Loucy (cell line): ENCODE measurements around the gene KRT13.

ENCODE experiments used
- H2AFZ ChIP-seq: fragments of 200-600 bp; sonication (generic); 2 replicates; pipeline ENCODE4 v1.6.0; 2016; ENCODE audit warnings: antibody characterized with exemption, mild to moderate bottlenecking, low read length, moderate library complexity
- H3F3A ChIP-seq: fragments of 200-600 bp; 2 replicates; pipeline ENCODE4 v1.6.0; 2016; ENCODE audit warnings: antibody characterized with exemption, low read depth, mild to moderate bottlenecking
- H3K27me3 ChIP-seq: fragments of 200-600 bp; sonication (generic); 2 replicates; pipeline ENCODE4 v1.6.1; 2014; ENCODE audit warnings: low read length, mild to moderate bottlenecking; ENCODE audit not compliant: insufficient read depth, poor library complexity, severe bottlenecking
- H3K36me3 ChIP-seq: fragments of 200-600 bp; sonication (generic); 2 replicates; pipeline ENCODE4 v1.6.1; 2016; ENCODE audit warnings: low read length; ENCODE audit not compliant: insufficient read depth
- H3K4me1 ChIP-seq: fragments of 200-600 bp; sonication (generic); 2 replicates; pipeline ENCODE4 v1.5.1; 2014; ENCODE audit warnings: low read length, mild to moderate bottlenecking; ENCODE audit not compliant: insufficient read depth, poor library complexity, severe bottlenecking
- H3K4me2 ChIP-seq: fragments of 200-600 bp; sonication (generic); 2 replicates; pipeline ENCODE4 v1.6.0; 2014; ENCODE audit warnings: antibody characterized with exemption, low read length, low read depth, mild to moderate bottlenecking; ENCODE audit not compliant: poor library complexity, severe bottlenecking
- H3K4me3 ChIP-seq: fragments of 200-600 bp; sonication (generic); 2 replicates; pipeline ENCODE4 v1.5.1; 2014; ENCODE audit warnings: low read length, mild to moderate bottlenecking, mixed read lengths; ENCODE audit not compliant: poor library complexity, severe bottlenecking
- H3K79me2 ChIP-seq: fragments of 200-600 bp; sonication (generic); 2 replicates; pipeline ENCODE4 v1.6.1; 2014; ENCODE audit warnings: low read length; ENCODE audit not compliant: insufficient read depth
- H3K9ac ChIP-seq: fragments of 200-600 bp; sonication (generic); 2 replicates; pipeline ENCODE4 v1.6.0; 2014; ENCODE audit warnings: mild to moderate bottlenecking, low read depth, low read length, moderate library complexity; ENCODE audit not compliant: poor library complexity, severe bottlenecking
- H3K9me2 ChIP-seq: fragments of 200-600 bp; sonication (generic); replicated peaks from 2 replicates; pipeline ENCODE4 v1.6.1; 2016; ENCODE audit warnings: low read depth, low read length, mixed read lengths
- H3K9me3 ChIP-seq: fragments of 200-600 bp; sonication (generic); 2 replicates; pipeline ENCODE4 v1.6.1; 2014; ENCODE audit warnings: mild to moderate bottlenecking, antibody characterized with exemption, low read length, low read depth; ENCODE audit not compliant: insufficient read depth
- H4K20me1 ChIP-seq: fragments of 200-600 bp; sonication (generic); 2 replicates; pipeline ENCODE4 v1.6.0; 2014; ENCODE audit warnings: antibody characterized with exemption, low read length, mild to moderate bottlenecking; ENCODE audit not compliant: insufficient read depth, poor library complexity, severe bottlenecking
- CTCF ChIP-seq: fragments of 200-600 bp; sonication (generic); conservative IDR thresholded peaks from 2 replicates; pipeline ENCODE4 v1.5.1; 2014; ENCODE audit warnings: mild to moderate bottlenecking, antibody characterized with exemption, low read length
- EZH2phosphoT487 ChIP-seq: fragments of 200-600 bp; IDR thresholded peaks from 2 replicates; pipeline ENCODE4 v1.6.1; 2018; ENCODE audit warnings: antibody characterized with exemption, mild to moderate bottlenecking, moderate library complexity, borderline replicate concordance

KRT13 gene

GRCh38 chr17:41483991-41484826 is 21.2 kb downstream of the KRT13 start:
- H3K9me2 ChIP-seq, result no peaks in the 10 kb centered on the region
- no peaks in the 10 kb centered on the region for H4K20me1 ChIP-seq
- no peak overlapping the region for H3K4me3 ChIP-seq
- no peaks in the 10 kb centered on the region for H3F3A ChIP-seq
- no peak overlapping the region for H3K4me2 ChIP-seq
- H3K4me1 ChIP-seq, result no peaks in the 10 kb centered on the region
- H3K79me2 ChIP-seq, result no peaks in the 10 kb centered on the region
- H3K9me3 ChIP-seq, result no peaks in the 10 kb centered on the region
- no peak for TF ChIP-seq EZH2phosphoT487
- TF ChIP-seq CTCF, result no peak
- H3K9ac ChIP-seq, result no peak overlapping the region
- H3K36me3 ChIP-seq, result no peaks in the 10 kb centered on the region
- no peak overlapping the region for H2AFZ ChIP-seq
- no peaks in the 10 kb centered on the region for H3K27me3 ChIP-seq

GRCh38 chr17:41483531-41483930 is 21.9 kb downstream of the KRT13 start:
- TF ChIP-seq CTCF, result no peak
- TF ChIP-seq EZH2phosphoT487, result no peak
- Histone ChIP-seq H3K4me3 (no peak overlapping the region), H3K9me3 (no peaks in the 10 kb centered on the region), H2AFZ (no peak overlapping the region), H4K20me1 (no peaks in the 10 kb centered on the region), H3K4me2 (no peak overlapping the region), H3K36me3 (no peaks in the 10 kb centered on the region), H3K27me3 (no peaks in the 10 kb centered on the region), H3K9ac (no peak overlapping the region), H3F3A (no peaks in the 10 kb centered on the region), H3K4me1 (no peaks in the 10 kb centered on the region), H3K79me2 (no peaks in the 10 kb centered on the region), H3K9me2 (no peaks in the 10 kb centered on the region)

GRCh38 chr17:41481036-41481435 is 24.4 kb downstream of the KRT13 start, which contains the start of gene KRT35:
Gene KRT35, minus strand, starts transcription at chr17:41481151. Its CDS starts 54 bp downstream, at chr17:41481097.
- Histone ChIP-seq H3K9me2 (no peaks in the 10 kb centered on the region), H3K4me2 (no peak within 1 kb of the TSS), H3K27me3 (no peaks in the 10 kb centered on the region), H3K9ac (no peak within 1 kb of the TSS), H2AFZ (no peak within 1 kb of the TSS), H3K4me1 (no peaks in the 10 kb centered on the region), H3K36me3 (no peaks in the 10 kb centered on the region), H4K20me1 (no peaks in the 10 kb centered on the region), H3F3A (no peaks in the 10 kb centered on the region), H3K4me3 (no peak within 1 kb of the TSS), H3K79me2 (no peaks in the 10 kb centered on the region), H3K9me3 (no peaks in the 10 kb centered on the region)
- TF ChIP-seq EZH2phosphoT487 (no peak), CTCF (no peak)
